G401.6 (cell line): ENCODE measurements around the gene CGB5.
"Not testable (repeated sequence)": the region's sequence is repeated elsewhere in the genome, so short reads cannot be mapped to it uniquely, and the experiment has no call there.

ENCODE experiments used
- FAIRE-seq: peaks from 2 replicates; lab custom pipeline; 2012; peaks lifted over from hg19 to GRCh38; lab: Jason Lieb, UNC

CGB5 gene

DNA sequence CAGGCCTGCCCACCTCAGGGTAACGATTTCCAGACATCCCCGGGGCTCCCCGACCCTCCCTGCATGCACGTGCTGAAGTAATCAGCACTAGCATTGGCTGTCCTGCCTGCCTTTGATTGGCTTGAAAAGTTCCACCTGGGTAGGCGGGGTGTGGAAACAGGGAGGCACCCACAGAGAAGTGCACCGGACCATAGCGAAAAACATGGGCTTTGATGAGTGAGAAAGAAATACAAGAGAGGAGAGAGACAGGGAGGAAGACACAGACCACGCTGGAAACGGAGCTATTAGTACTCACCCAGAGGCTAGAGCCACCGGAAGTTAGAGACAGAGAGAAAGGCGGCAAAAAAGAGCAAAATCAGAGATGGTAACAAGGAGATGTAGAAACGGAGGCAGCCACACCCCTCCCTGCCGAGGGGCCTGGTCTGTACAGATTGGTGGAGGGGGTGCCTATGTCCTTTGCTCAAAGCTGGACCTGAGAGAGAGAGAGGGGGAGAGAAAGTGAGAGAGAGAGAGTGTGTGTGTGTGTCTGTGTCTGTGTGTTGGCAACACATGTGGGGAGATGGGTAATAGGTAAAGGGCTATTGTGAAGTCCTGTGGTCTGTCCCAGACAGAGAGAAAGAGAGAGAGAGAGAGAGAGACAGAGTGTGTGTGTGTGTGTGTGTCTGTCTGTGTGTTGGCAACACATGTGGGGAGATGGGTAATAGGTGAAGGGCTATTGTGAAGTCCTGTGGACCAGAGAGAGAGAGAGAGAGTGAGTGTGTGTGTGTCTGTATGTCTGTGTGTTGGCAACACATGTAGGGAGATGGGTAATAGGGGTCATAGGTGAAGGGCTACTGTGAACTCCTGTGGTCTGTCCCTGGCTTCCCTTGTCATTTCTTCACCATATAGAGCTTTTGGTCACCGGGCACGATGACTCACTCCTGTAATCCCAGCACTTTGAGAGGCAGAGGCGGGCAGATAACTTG is 22.4 kb upstream of the CGB5 start:
- no peak for FAIRE-seq

DNA sequence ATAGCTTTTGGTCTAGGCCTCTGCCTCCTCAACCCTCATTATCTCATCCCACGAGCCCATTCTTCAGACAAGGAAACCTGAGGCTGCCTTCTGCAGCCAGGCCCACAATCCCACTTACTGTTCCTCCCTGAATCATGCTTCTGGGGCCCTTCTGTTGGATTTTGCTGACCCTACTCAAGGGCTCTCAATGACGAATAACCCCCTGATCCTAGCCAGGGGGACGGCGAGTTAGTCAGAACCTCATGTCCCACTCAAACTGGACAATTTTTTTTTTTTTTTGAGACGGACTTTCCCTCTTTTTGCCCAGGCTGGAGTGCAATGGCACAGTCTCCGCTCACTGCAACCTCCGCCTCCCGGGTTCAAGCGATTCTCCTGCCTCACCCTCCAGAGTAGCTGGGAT is 21.5 kb upstream of the CGB5 start:
- no peak for FAIRE-seq

DNA sequence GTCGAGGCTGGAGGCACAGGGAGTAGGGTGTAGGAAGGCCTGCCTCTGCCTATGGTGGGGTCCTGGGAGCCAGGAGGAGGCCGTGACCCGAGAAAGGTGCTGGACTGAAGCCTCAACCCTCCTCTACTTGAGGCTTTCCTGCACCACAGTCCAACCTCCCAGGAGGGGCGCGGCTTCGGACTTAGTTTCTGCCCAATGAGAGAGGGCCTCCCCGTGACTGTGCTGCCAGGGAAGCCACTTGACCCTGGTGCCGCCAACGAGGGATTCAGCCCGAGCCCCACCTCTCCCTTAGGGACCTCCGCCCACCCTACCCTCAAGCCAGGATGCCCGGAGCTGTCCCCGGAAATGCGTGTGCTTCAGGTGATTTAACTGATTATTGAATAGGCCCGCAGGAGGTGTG is 19.4 kb upstream of the CGB5 start, which contains the start of gene CGB3:
TSS of gene CGB3 (minus strand) at position 101 of the 400 bp plus-strand sequence. CDS start 362 bp downstream, outside the sequence.
- not testable (repeated sequence) for FAIRE-seq

- FAIRE-seq = not testable (repeated sequence)
Observed at GRCh38 chr19:49025088-49025487, 18.6 kb upstream of the CGB5 start.

- FAIRE-seq = not testable (repeated sequence)
Observed at GRCh38 chr19:49025599-49025998, 18.0 kb upstream of the CGB5 start.

DNA sequence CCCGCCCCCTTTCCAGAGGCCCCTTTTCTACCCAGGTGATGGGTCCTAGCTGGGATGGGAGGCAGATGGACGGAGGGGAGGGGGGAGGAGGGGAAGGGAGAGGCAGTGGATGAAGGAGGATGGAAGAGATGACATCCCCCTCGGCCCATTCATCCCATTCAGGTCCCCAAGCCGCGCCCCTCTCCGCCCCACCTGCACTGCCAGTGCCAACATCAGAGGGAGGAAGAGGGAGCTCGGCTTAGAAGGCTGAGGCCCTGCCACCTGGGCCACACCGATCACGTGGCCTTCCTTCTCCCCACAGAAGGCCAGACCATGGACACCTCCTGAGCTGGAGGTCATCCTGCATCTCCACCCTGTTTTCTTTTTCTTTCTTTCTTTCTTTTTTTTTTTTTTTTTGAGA is 15.0 kb upstream of the CGB5 start:
- FAIRE-seq = not testable (repeated sequence)

- not testable (repeated sequence) for FAIRE-seq
Observed at GRCh38 chr19:49029749-49030148, 13.9 kb upstream of the CGB5 start.

DNA sequence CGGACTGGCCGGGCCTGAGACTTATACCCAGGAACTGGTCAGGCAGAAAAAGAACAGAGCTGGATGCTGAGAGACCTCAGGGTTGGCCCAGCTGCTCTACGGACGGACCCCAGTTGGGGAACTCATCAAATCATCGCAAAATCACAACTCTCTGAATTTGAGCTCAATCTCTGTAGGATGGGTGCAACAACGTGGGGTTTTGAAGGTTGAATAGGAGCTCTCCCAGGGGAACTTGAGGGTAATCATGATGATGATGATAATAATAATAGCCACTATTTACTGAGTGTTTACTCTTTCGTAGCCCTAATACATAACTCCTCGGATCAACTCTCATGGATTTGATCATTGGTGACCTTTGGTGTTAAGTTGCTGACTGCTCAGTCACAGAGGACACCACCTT is 13.3 kb upstream of the CGB5 start:
- FAIRE-seq = not testable (repeated sequence)

DNA sequence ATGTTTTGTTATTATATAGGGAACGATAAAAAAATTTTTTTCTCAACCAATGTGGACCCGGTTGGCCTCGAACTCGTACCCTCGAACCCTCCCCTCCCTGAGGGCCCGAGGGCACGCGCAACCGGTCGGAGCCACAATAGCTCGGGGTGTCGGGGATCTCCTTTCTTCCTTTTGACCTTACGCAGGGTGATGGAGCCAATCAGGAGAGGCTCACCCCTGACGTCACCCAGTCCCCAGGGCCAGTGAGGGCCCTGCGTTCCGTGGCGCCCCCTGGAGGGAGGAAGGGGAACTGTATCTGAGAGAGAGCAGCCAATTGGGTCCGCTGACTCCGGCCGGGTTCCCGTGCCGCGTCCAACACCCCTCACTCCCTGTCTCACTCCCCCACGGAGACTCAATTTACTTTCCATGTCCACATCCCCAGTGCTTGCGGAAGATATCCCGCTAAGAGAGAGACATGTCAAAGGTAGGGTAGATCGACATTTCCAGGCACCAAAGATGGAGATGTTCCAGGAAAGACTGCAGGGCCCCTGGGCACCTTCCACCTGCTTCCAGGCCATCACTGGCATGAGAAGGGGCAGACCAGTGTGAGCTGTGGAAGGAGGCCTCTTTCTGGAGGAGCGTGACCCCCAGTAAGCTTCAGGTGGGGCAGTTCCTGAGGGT is 11.9 kb upstream of the CGB5 start, which contains the start of gene CGB2:
TSS of gene CGB2 (plus strand) at position 249 of the 660 bp plus-strand sequence. CDS start at position 455, 206 bp downstream.
- not testable (repeated sequence) for FAIRE-seq

GRCh38 chr19:49036815-49037214 is 6.8 kb upstream of the CGB5 start, which contains the start of gene CGB1:
Gene CGB1 (minus strand): TSS chr19:49036895. CDS start chr19:49036711, 184 bp downstream.
- not testable (repeated sequence) for FAIRE-seq

DNA sequence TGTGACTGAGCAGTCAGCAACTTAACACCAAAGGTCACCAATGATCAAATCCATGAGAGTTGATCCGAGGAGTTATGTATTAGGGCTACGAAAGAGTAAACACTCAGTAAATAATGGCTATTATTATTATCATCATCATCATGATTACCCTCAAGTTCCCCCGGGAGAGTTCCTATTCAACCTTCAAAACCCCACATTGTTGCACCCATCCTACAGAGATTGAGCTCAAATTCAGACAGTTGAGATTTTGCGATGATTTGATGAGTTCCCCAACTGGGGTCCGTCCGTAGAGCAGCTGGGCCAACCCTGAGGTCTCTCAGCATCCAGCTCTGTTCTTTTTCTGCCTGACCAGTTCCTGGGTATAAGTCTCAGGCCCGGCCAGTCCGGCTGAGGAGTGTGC is 5.5 kb upstream of the CGB5 start:
- not testable (repeated sequence) for FAIRE-seq

GRCh38 chr19:49038557-49039276 is 4.9 kb upstream of the CGB5 start:
- not testable (repeated sequence) for FAIRE-seq

- not testable (repeated sequence) for FAIRE-seq
Observed at GRCh38 chr19:49039736-49040135, 3.9 kb upstream of the CGB5 start.

DNA sequence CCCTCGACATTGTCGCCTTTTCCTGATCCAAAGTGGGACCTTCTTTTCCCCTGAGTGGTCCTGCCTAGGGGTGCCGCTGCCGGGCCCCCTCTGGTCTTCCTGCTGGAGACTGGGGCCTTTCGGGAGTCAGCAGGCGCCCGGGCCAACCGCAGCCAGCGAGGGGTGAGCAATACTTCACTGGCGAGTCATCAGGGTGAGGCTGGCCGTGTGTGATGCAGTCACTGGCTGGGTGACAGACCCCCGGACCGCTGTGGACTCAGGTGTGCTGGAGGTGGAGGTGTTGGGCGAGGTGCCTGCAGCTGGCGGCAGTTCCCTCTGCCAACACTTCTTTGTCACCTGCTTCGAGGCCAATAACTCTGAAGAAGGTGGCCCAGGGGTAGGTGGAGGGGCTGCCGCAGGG is 1.5 kb upstream of the CGB5 start:
- no peak for FAIRE-seq

DNA sequence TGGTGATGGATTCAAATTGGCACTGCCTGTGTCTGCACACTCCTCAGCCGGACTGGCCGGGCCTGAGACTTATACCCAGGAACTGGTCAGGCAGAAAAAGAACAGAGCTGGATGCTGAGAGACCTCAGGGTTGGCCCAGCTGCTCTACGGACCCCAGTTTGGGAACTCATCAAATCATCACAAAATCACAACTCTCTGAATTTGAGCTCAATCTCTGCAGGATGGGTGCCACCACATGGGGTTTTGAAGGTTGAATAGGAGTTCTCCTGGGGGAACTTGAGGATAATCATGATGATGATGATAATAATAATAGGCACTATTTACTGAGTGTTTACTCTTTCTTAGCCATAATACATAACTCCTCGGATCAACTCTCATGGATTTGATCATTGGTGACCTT is 982 bp upstream of the CGB5 start:
- not testable (repeated sequence) for FAIRE-seq

- not testable (repeated sequence) for FAIRE-seq
Observed at GRCh38 chr19:49049011-49049410, 5.4 kb downstream of the CGB5 start, which contains the start of gene CGB8. Gene CGB8 (minus strand): TSS chr19:49049111. CDS start chr19:49048739, 372 bp downstream.

- not testable (repeated sequence) for FAIRE-seq
Observed at GRCh38 chr19:49049834-49050233, 6.2 kb downstream of the CGB5 start.

- FAIRE-seq = not testable (repeated sequence)
Observed at GRCh38 chr19:49050376-49051033, 6.9 kb downstream of the CGB5 start.

GRCh38 chr19:49056101-49056901 is 12.7 kb downstream of the CGB5 start:
- FAIRE-seq = peak; percentile 47

DNA sequence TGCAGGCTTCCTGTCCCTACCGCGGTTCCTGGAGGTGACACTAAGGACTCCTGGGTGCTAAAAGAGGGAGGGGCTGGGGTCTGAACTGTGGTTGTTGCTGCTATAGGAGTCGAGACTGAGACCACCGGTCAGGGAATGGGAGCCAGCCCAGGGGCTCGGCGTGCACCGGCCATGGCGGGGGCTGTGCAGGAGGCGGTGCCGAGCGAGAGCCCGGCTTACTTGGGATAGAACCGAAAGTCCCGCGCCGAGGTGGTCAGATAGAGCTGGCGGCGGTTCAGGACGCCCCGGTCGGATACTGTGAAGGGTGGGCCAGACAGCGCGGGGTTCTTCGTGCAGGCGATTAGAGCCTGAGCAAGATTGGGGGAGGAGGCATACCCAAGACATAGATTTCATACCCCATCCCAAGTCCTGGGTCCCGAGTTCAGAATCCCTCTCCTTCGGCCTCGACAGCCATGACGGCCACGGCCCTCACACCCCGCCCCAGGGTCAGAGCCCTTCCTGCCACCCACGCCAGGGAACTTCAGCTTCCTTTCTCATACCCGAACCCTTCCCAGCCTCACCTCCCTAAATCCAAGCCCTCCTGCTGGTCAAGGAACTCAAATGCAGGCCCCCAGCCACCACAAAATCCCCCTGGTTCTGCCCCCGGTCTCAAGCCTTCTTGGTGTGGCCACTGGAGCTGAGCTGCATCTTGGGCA is 13.4 kb downstream of the CGB5 start:
- not testable (repeated sequence) for FAIRE-seq
